SK-MEL-5 (cell line): ENCODE measurements around the gene PIGV. TPM values are rescaled to one million over a fixed set of nuclear protein-coding genes. Genes with fewer than 3 reads are reported as not detected.
"Not testable (repeated sequence)": the region's sequence is repeated elsewhere in the genome, so short reads cannot be mapped to it uniquely, and the experiment has no call there.

Experiments
- DNase-seq: peaks from one replicate; pipeline ENCODE4 v3.0.0-alpha.2; 2016; ENCODE audit warnings: low read depth, low spot score
- in situ Hi-C: cut with HindIII; loops from 2 replicates; pipeline ENCODE4 v1.10.0; 2016; ENCODE audit warnings: low sequenced_read_pairs, high pct_unique_total_duplicates, low pct_unique_long_range_greater_than_20kb
- small RNA-seq, 2 experiments: library from RNA; depleted of rRNA; stranded (forward); fragments of <200 nt; gene quantifications; one replicate each; pipeline ENCODE3, GENCODE V24; 2014
- total RNA-seq: library from RNA; depleted of rRNA; stranded (reverse); fragments of >200 nt; shearing (Covaris generic); gene quantifications from 2 replicates; pipeline ENCODE4 v1.2.3, GENCODE V29; 2014; rRNA removed

Gene PIGV
- total RNA-seq, 1 experiment from 2014 or later, result 18.8 TPM

GRCh38 chr1:26847826-26848225, 60.1 kb downstream of the PIGV start:
- DNase-seq, in situ Hi-C loops: not testable (repeated sequence)

Small RNA genes lying within 50 kb of the gene (small RNA-seq; reads per million reads assigned to genes)
- gene RN7SL165P, result 0 reads per million in 2 experiments

Other genes with a start within 250 kb of the PIGV start
- 11.1 and 11.2 TPM in 2 replicates for gene ARID1A, start 91.9 kb upstream of the PIGV start, total RNA-seq
- 9.5 and 11.0 TPM in 2 replicates for gene ZDHHC18, start 38.7 kb downstream of the PIGV start, total RNA-seq
- 0.11 TPM in 1 of 2 replicates, not detected in the other for gene SFN, start 75.2 kb downstream of the PIGV start, total RNA-seq
- gene GPN2, start 102.3 kb downstream of the PIGV start, total RNA-seq, result 29.1 and 30.3 TPM in 2 replicates
- 7.7 and 9.7 TPM in 2 replicates for gene GPATCH3, start 112.5 kb downstream of the PIGV start, total RNA-seq
- not detected in 2 replicates for gene NR0B2, start 126.0 kb downstream of the PIGV start, total RNA-seq
- 53.5 and 60.8 TPM in 2 replicates for gene NUDC, start 133.8 kb downstream of the PIGV start, total RNA-seq
- not detected in 2 replicates for gene KDF1, start 172.5 kb downstream of the PIGV start, total RNA-seq
- gene TRNP1, start 205.7 kb downstream of the PIGV start, total RNA-seq, result 29.1 and 29.5 TPM in 2 replicates
- gene TENT5B, start 224.9 kb downstream of the PIGV start, total RNA-seq, result 0.05 TPM in 1 of 2 replicates, not detected in the other